Lung (tissue), 12 donors: ENCODE measurements around the gene PPME1. TPM values are rescaled to one million over a fixed set of nuclear protein-coding genes. Genes with fewer than 3 reads are reported as not detected.
A peak's percentile ranks its signal among the peaks of the same experiment; 100 is the strongest.

Experiments used
- ATAC-seq: fragments of 200-7000 bp; cut with Tn5 transposase; one replicate; pipeline ENCODE4 v1.9.1; 2020; ENCODE audit warnings: moderate number of reproducible peaks; ENCODE audit not compliant: insufficient read depth, low FRiP score
- DNase-seq, 3 donors: peaks; one replicate each; pipeline ENCODE4 v3.0.0-alpha.2; 2013 to 2017
- H3K27ac ChIP-seq, 2 donors: one replicate each; pipeline ENCODE4 v1.5.1; 2013; ENCODE audit warnings: mild to moderate bottlenecking in 2 of 2, moderate library complexity in 2 of 2, control low read depth in 1 of 2, inconsistent platforms in 1 of 2, low read depth in 1 of 2, low read length in 1 of 2
- H3K27me3 ChIP-seq, 3 donors: one replicate each; pipeline ENCODE4 v1.5.1; 2013; ENCODE audit warnings: low read length in 2 of 3; ENCODE audit not compliant: control insufficient read depth in 3 of 3, insufficient read depth in 3 of 3
- H3K36me3 ChIP-seq, 4 donors: one replicate each; pipeline ENCODE4 v1.5.1; 2013; ENCODE audit warnings: low read length in 4 of 4, mild to moderate bottlenecking in 1 of 4, moderate library complexity in 1 of 4; ENCODE audit not compliant: control insufficient read depth in 4 of 4, insufficient read depth in 4 of 4
- H3K4me1 ChIP-seq, 5 donors: one replicate each; pipeline ENCODE4 v1.5.1; 2013; ENCODE audit warnings: low read length in 5 of 5, mild to moderate bottlenecking in 2 of 5, moderate library complexity in 1 of 5; ENCODE audit not compliant: control insufficient read depth in 5 of 5, insufficient read depth in 5 of 5
- H3K4me3 ChIP-seq: one replicate; pipeline ENCODE4 v1.5.1; 2013; ENCODE audit warnings: mild to moderate bottlenecking, control low read depth, moderate library complexity
- H3K9ac ChIP-seq, 2 donors: one replicate each; pipeline ENCODE4 v1.5.1; 2013; ENCODE audit warnings: low read length in 2 of 2, control low read depth in 1 of 2; ENCODE audit not compliant: insufficient read depth in 1 of 2
- H3K9me3 ChIP-seq, 4 donors: one replicate each; pipeline ENCODE4 v1.5.1; 2013; ENCODE audit warnings: low read length in 3 of 4, mild to moderate bottlenecking in 1 of 4, moderate library complexity in 1 of 4; ENCODE audit not compliant: control insufficient read depth in 4 of 4, insufficient read depth in 3 of 4
- WGBS, 2 donors: extraction: QIAGEN DNeasy Blood & Tissue Kit; methylation state at CpG; one replicate each; pipeline ENCODE4 v1.1.7; 2013; 5-methylcytosine and 5-hydroxymethylcytosine counted together
- polyA plus RNA-seq, 2 donors: library from polyadenylated mRNA; stranded (reverse); fragments of 200-250 nt; gene quantifications; one replicate each; pipeline ENCODE4 v1.2.1, GENCODE V29; 2013
- total RNA-seq, 2 donors: library from RNA; depleted of rRNA in 1 of 2; stranded (reverse); fragments of >200 nt in 1 of 2; gene quantifications; one replicate each; pipeline ENCODE4 v1.2.1, GENCODE V29; 2014 to 2021
- TF ChIP-seq, protein P1 (sequence below): IDR thresholded peaks from 2 replicates; pipeline ENCODE4 v1.5.1; 2012; ENCODE audit warnings: mild to moderate bottlenecking; ENCODE audit errors: control extremely low read depth, extremely low read depth
- donor health status: control.
- donor health status: control.
- donor health status: Bipolar disorder and iron deficiency.
- donor health status: healthy.
- donor health status: DM: yes; HTN: yes; CAD: no.

Gene PPME1
- total and polyA plus RNA-seq, 4 donors: 22.4 to 37.7 (median 29.7) TPM

DNA sequence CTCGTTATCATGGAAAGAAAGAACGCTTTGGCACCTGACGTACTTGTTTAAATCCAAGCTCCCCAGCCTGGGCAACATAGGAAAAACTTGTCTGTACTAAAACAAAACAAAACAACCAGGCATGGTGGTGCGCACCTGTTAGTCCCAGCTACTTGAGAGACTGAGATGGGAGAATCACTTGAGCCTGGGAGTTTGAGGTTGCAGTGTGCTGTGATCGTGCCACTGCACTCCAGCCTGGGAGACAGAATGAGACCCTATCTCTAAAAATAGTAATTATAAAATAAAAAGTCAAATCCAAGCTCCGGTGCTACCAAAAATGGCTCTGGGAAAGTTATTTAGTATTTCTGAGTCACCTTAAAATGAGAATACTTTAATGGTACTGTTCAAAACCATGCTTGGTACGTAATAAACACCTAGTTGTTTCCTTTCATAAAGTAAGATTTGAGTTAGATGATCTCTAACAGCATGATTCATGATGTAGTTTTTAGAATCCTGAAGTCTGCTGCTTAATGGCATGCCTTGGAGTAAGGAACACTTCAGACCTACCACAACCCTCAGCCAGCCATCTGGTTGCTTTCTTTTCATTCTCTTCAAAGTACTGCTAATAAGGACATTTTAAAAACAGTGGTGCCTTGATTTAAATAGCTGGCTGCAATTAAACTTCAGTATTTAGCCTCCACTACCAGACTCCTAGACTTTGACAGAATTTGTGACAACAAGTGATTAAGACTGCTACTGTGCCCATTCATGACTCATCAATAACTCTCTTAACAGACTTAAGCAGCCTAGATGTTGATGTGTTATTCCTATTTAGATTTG is 8.4 kb downstream of the PPME1 start:
- ATAC-seq: no peak
- Histone ChIP-seq H3K27ac (no peak overlapping the region), H3K27me3 (no peaks in the 10 kb centered on the region), H3K36me3 (peaks cover 0 to 2% (median 1%) of the 10 kb centered on the region in 4 donors), H3K4me1 (no peaks in the 10 kb centered on the region), H3K4me3 (no peak overlapping the region), H3K9ac (no peak overlapping the region), H3K9me3 (no peaks in the 10 kb centered on the region)
- TF ChIP-seq, protein P1, sequence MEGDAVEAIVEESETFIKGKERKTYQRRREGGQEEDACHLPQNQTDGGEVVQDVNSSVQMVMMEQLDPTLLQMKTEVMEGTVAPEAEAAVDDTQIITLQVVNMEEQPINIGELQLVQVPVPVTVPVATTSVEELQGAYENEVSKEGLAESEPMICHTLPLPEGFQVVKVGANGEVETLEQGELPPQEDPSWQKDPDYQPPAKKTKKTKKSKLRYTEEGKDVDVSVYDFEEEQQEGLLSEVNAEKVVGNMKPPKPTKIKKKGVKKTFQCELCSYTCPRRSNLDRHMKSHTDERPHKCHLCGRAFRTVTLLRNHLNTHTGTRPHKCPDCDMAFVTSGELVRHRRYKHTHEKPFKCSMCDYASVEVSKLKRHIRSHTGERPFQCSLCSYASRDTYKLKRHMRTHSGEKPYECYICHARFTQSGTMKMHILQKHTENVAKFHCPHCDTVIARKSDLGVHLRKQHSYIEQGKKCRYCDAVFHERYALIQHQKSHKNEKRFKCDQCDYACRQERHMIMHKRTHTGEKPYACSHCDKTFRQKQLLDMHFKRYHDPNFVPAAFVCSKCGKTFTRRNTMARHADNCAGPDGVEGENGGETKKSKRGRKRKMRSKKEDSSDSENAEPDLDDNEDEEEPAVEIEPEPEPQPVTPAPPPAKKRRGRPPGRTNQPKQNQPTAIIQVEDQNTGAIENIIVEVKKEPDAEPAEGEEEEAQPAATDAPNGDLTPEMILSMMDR: no peak
- WGBS, 2 donors: 81 to 97% methylated on average over 7 of the region's 7 CpGs
- DNase-seq: no peak

DNA sequence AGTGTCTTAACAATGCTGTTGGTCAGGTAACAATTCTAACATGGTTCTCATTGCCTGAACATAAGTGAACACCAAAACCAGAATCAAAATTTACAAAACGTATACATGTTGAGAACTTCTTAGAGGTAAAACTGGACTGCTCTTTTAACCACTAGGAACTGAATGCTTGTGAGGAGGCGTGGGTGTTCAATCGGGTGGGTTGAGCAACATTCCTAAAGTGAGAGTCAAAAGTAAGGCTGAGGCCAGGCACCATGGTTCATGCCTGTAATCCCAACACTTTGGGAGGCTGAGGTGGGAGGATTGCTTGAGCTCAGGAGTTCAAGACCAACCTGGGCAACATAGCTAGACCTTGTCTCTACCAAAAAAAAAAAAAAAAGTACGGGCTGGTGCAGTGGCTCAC is 11.5 kb downstream of the PPME1 start:
- 90 to 91% methylated on average over 4 of the region's 4 CpGs for WGBS, 2 donors
- Histone ChIP-seq H3K27me3 (no peaks in the 10 kb centered on the region), H3K4me3 (no peak overlapping the region), H3K9me3 (no peaks in the 10 kb centered on the region), H3K9ac (no peak overlapping the region), H3K4me1 (no peaks in the 10 kb centered on the region), H3K36me3 (peaks cover 0 to 2% (median 2%) of the 10 kb centered on the region in 4 donors), H3K27ac (no peak overlapping the region)
- ATAC-seq (no peak), DNase-seq (no peak)
- TF ChIP-seq, protein P1: no peak

DNA sequence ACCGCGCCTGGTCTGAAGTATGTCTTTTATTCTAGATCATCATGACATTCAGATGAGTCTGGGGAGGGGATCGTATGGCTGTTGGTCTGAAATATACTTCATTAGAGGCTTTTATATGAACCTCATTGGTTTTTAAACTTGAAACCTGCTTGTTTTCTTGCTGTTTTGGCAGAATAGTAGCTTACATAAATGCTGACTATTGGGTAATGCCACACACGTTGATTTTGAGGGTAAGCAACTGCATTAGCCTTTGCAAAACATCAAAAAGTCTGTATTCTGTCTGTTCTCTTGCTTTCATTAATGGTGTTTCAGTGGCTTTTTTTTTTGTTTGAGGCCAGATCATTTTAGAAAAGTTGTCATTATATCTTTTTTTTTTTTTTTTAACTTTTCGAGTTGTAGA is 14.2 kb downstream of the PPME1 start:
- peaks cover 0 to 2% (median 0%) of the 10 kb centered on the region in 4 donors for H3K9me3 ChIP-seq
- H3K4me1 ChIP-seq: no peaks in the 10 kb centered on the region
- WGBS, 2 donors: 80 to 81% methylated on average over 5 of the region's 5 CpGs
- H3K4me3 ChIP-seq: no peak overlapping the region
- TF ChIP-seq, protein P1: no peak
- peaks cover under 1 to 6% (median 2%) of the 10 kb centered on the region in 4 donors for H3K36me3 ChIP-seq
- no peak overlapping the region for H3K9ac ChIP-seq
- H3K27me3 ChIP-seq: no peaks in the 10 kb centered on the region
- ATAC-seq (no peak), DNase-seq (peak in 2 of 3 donors; percentile 3 to 26)
- H3K27ac ChIP-seq: no peak overlapping the region
